Activated CD4-positive, alpha-beta T cell treated with anti-CD3 and anti-CD28 coated beads, Interleukin-2, amount 50 U/mL, for 4 hours (primary cell): ENCODE measurements around the gene C2orf76.
"Not testable (repeated sequence)": the region's sequence is repeated elsewhere in the genome, so short reads cannot be mapped to it uniquely, and the experiment has no call there.

ENCODE experiments used
- DNase-seq, 2 experiments: peaks; one replicate each; pipeline ENCODE4 v3.0.0-alpha.2; 2020

C2orf76 gene

DNA sequence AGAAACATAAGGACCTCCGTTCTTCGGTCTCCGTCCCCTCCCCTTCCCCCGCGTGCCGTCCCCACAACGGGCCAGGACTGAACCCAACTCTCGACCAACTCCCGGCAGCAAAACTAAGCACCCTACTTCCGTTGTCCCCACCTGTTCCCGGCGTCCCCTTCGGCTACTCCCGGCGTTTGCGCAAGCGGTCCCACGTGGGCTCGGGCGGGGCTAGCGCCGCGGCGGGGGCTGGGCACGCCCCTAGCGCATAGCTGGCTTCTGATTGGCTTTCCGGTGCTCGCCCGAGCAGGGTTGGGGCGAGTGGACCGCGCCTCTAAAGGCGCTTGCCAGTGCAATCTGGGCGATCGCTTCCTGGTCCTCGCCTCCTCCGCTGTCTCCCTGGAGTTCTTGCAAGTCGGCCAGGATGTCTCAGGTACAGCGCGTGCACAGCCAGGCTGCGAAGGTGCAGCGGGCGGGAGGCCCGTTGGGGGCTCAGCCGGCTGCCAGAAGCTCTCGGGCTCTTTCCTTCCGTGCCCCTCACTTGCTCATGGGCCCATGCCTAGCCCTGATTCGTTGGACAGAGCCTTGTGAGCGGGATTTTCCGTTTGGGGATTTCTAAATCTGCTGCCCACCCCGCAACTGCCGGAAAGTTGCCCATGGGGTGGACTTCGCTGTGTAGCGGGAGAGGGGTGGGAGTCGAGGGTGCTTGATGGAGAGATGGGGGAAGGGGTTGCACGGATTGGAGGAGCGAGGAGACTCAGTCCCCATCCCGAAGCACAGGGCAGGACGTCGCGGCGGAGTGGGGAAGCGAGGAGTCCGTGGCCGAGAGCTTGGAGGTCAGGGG lies at the start of gene C2orf76, which contains the start of gene DBI:
Gene C2orf76 (minus strand): TSS at position 186 of the 823 bp plus-strand sequence. CDS start 26,875 bp downstream, outside the sequence.
Gene DBI (plus strand): TSS at position 329 of the 823 bp plus-strand sequence. CDS start 75 bp downstream, at position 404.
- peak; percentile 86 to 87 for DNase-seq

DNA sequence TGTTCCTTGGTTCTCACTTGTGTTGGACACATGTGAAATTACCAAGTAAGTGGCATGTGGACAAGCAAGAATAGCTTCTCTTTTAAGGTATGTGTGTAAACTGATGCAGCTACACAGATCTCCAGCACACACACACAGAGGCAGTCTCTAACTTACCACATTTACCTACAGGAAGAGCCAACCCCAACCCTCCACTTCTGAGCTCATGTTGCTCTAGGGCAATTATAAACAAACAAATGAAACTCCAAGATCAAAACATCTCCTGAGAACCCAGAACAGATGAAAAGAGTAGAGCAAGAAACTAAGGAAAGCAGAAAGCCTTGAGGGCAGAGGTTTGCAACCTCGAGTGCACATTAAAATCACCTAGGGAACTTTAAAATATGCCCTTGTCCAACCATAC lies 49.0 kb upstream of the C2orf76 start:
- no peak for DNase-seq

DNA sequence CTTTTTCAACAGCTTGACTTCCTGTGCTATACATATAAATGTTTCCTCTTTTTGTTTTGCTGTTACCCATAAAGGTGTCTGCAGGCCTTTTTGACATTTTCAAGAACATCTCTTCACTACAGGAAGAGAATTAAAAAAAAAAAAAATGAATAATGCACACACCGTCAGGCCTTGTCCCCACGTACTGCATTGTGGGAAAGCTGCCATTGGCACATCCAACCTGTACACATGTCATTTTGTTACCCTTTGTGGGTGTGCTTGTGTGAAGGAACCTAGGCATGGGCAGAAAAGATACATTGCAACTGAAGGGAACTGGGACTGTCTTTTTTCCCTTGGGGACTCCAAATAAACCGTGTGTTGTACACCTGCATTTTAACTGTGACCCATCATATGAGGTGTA lies 48.3 kb upstream of the C2orf76 start:
- DNase-seq = no peak

DNA sequence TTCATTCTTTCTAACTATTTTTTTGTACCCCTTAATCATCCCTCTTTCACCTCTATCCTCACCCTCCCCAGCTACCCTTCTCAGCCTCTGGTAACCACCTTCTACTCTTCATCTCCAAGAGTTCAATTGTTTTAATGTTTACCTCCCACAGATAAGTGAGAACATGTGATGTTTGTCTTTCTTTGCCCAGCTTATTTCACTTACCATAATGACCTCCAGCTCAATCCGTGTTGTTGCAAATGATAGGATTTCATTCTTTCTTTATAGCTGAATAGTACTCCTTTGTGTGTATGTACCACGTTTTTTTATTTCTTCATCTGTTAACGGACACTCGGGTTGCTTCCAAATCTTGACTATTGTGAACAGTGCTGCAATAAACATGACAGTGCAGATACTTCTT lies 42.9 kb upstream of the C2orf76 start:
- no peak for DNase-seq

DNA sequence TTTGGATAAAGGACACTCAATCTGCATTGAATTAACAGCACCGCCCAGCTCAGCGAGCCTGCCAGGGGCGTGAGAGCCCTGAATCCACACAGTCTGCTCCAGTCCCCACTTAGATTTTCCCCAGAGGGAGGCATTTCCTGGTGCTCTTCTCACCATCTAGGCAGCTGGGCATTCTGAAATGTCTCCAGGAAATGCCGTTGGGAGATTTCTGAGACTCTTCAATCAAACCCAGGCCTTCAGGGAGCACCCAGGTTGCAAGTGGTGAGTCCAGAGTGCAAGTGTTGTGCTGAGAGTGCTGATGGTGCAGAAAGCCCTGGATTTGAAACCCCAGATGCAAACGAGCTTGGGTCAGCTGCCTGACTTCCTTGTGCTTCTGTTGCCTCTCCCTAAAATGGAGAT lies 41.6 kb upstream of the C2orf76 start:
- no peak for DNase-seq

DNA sequence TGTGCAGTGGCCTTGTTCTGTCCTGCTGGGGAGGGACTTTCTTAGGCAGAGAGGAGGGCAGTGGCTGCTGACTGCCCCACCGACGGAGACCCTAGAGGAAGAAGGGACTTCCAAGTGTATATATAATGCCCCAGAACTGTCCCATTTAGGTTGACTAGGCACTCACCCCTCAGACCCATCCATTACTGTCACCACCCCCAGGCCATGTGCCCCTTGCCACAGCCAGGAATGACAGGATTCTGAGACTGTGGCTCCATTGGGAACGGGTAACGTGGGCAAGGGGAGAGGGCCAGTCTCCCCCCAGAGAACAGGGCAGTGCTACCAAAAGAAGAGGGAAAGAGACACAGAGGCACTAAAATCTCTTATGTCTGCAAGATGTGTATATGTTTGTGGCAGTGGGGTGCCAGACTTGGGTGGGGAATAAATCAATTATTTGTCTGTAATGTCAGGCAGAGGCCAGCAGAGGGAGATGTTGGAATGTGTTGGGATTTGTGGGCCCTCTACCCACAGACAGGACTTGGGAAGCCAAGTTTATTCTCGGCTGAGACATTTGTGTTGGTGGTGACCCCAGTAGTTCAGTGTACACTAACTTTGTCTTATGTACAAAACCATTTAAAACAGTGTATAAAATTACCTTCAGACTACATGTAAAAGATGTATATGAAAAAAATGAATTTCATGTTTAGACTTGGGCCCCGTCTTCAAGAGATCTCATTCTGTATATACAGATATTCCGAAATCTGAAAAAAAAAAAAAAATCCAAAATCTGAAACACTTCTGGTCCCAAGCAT lies 41.0 kb upstream of the C2orf76 start:
- no peak for DNase-seq

DNA sequence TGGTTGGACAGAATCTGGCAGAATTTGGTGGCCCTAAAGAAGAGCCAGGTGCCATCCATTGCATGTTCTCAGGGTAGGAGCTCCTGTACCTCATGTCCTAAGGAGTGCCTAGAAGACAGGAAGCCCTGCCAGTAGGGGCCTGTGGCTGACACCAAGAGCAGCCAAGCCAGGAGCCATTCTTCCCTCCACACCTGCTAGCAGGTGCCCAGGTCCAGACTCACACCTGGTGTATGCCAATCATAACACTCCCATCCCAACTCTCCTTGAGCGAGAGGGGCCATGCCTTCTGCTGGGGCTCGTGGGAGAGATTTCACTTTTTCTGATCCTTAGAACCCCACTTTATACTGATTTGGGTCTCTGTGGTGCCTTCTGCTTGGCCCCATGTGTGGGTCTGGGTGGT lies 38.5 kb upstream of the C2orf76 start:
- DNase-seq = no peak

DNA sequence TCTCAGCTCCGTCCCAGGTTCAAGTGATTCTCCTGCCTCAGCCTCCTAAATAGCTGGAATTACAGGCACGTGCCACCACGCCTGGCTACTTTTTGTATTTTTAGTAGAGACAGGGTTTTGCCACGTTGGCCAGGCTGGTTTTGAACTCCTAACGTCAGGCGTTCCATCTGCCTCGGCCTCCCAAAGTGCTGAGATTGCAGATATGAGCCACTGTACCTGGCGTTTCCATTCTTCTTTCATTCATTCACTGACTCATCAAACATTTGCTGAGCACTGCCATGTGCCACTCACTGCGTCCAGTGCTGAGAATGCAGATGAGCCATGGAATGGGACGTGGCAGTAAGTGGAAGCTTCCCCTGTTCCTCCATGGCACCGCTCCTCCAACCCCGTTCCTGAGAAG lies 37.0 kb upstream of the C2orf76 start:
- DNase-seq = not testable (repeated sequence)

DNA sequence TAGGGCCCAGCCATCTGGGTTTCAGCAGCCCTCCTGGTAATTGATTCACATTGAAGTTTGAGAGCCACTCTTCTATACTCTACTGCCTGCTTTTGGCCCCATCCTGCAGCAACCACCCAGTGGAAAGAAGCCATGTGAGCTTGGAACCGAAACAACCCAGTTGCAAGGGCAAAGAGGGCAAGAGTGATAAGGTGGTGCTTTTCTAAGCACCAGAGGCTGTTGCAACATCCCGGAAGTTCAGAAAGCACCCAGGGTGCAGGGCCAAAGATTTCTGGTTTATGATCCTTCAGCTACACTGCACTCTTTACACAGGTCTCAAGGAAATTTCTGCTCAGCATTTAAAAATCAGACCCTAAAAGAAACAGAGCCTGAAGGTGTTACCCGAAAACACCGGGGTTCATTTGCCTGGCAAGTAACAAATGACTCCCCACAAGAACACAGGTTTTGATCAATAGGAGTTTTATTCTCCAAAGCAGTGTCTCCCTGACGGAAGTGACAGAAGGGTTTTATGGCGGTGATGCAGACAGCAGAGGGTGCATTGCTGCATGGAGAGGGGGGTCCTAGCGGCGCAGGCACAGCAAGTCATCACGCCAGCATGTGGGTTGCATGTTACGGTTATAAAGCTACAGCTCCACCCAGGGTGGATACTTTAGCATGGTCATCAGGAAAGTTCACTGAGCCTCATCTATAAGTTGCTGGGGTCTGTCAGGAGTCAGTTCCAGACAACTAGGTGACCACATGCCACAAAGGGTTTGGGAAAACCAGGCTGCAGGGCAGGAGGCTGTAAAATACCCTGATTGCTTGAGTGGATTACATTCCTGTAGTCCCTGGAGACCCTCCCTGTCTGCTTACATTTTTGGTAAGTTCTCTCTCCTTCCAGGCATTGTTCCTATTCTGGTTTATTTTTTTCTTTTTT lies 36.3 kb upstream of the C2orf76 start:
- no peak for DNase-seq

DNA sequence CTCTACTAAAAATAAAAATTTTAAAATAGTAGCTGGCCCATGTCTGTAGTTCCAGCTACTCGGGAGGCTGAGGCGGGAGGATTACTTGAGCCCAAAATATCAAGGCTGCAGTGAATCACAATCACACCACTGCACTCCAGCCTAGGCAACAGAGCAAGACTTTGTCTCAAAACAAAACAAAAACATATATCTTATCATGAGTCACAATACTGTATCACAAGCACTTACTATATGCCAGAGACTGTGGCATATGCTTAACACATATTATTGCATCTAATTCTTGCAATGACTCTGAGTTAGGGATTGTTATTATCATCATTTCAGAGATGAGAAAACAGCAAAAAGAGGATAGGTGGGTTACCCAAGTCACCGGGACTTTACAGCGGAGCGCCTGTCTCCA lies 35.5 kb upstream of the C2orf76 start:
- no peak for DNase-seq

DNA sequence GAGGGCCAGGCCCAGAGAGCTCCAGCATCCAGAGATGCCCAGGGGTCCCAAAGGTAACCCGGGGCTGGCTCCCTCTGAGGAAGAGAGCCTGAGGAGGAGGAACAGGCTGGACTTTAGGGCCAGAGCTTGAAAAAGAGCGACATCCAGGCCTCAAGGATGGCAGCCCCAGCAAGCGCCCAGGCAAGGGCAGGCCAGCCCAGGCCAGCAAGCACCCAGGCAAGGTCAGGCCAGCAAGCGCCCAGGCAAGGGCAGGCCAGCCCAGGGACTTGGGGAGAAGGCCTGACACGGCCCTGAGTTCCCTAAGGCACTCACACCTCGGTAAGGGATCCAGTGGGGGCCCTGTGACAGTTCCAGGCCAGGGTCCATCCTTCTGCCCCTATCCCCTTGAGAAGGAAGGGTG lies 30.6 kb upstream of the C2orf76 start:
- no peak for DNase-seq

DNA sequence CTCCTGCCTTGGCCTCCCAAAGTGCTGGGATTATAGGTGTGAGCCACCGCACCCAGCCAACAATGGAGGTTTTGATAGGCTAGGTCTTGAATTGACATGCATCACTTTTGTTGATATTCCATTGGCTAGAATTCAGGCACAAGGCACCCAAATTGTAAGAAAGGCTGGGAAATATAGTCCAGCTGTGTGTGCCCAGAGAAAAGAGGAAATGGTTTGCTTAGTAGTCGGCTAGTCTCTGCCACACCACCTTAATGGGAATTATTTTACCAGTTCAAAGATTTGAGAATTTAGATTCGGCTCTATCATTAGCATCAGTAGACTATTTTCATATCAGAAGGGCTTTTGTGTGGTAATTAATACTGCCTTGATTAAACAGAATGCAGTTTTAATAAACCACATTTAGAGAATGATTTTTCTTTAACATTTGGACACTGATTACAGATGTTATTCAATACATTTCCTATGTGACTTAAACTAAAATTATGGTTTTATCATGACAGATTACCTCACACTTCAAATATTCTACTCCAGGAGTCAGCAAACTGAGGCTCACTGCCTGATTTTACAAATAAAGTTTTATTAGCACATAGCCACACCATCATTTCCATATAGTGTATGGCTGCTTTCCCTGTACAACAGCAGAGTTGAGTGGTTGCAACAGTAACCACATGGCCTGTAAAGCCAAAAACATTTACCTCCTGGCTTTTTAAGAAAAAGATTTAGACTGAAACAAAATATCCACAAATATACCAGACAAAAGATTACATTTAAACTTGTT lies 27.5 kb upstream of the C2orf76 start:
- DNase-seq = no peak

DNA sequence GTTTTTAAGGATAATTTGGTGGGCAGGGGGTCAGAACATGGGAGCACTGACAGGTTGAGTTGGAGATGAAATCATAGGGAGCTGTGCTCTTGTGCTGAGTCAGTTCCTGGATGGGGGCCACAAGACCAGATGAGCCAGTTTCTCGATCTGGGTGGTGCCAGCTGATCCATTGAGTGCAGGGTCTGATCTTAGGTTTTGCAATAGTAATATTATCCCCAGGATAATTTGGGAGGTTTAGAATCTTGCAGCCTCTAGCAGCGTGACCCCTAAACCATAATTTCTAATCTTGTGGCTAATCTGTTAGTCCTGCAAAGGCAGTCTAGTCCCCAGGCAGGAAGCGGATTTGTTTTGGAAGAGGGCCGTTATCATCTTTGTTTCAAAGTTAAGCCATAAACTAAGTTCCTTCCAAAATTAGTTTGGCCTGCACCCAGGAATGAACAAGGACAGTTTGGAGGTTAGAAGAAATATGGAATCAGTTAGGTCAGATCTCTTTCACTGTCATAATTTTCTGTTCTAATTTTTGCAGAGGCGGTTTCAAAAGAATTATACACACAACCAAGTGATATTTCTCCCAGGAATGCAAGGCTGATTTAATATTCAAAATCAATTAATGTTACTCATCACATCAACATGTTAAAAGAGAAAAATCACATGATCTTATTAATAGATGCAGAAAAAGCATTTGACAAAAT lies 23.1 kb upstream of the C2orf76 start:
- no peak for DNase-seq

DNA sequence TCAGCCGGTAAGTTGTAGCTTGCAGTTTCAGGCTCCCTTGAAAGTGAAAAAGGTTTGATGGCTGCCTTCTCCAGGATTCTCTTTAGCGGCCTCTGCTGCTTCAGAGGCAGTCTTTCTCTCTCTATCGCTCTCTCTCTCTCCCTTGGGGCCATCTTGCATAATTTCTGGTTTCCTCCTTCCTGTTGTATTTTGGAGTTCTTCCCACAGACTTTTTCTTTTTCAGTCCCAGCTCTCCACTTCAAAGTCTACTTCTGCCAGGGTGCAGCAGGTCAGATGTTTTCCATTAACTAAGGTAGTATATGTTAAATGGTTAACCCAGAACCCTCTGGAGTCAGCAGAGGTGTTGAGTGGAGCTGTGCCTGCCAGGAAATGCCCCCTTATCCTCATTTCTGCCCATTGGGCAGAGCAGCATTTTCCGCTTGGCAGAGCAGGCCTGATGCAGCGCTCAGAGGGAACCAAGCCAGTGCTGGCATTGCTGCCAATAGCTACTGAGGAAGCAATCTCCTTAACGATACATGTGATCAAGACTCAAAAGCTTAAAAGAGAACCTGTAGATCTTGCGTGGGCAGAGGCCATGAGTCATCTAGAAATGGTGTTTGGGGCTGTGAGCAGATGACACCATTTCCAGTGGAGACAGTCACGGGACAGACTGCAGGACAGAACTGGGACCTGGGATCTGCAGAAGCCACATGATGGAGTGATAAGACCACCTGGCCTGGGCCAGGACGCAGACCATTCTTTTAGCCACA lies 20.9 kb upstream of the C2orf76 start:
- peak; percentile 16 to 40 for DNase-seq

DNA sequence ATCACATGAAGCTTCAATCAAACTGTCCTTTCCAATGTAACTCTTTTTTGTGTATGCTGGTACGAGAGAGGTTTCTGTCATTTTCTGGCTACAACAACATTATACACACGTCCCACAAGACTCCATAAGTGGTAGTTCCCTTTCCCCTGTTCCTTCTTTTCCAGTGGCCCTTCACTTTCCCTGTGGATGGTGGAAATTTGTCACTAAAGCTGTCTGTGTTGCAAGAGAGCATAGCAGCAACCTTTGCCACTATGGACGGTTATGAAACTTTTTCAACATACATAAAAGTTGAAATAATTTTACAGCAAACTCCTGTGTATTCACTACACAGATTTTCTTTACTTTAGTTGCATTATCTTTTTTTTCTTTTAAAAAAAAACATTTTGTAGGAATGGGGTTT lies 18.8 kb upstream of the C2orf76 start:
- DNase-seq = no peak

DNA sequence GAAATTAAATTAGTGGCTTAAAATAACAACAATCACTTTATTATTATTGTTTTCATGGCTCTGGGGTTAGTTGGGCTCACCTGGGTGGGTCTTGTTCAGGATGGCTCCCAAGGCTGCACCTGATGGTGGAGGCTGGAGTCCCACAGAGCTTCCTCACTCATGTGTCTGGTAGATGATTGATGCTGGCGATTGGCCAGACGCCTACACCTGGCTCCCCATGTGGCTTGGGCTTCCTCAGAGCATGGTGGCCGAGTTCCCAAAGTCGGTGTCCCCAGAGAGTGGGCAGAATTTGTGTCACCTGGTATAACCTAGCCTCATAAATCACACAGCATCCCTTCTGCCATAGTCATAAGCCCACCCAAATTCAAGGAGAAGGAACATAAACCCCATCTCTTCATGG lies 18.3 kb upstream of the C2orf76 start:
- no peak for DNase-seq

DNA sequence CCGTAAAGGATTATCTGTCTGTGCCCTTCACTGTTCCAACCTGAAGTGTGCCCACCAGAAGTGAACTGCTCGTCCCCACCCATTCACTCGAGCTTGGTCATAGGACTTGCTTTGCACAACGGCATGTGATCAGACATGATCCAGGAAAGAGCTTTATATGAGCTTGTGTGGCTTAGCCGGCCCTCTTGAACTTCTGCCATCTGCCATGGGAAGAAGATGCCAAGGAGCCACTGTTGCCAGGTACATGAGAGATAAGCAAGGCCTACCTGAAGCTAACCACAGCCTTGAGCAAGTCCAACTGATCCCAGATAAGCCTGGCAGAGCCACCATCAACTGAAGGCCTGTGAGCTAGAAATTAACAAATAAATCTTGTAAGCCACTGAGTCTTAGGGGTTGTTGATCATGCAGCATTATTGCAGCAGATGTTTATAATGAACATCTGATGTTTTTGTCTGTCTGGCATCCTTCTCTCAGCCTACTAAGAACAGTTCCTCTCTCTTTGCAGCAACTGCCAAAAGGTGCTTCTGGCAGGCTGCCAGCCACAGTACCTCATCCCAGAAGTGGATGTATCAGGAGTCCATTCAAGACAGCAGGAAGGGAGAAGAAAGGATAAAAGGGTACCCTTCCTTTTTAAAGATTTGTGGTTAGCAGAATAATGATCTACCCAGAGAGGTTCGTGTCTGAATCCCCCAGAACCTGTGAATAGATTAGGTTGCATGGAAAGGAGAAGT lies 16.9 kb upstream of the C2orf76 start:
- no peak for DNase-seq

DNA sequence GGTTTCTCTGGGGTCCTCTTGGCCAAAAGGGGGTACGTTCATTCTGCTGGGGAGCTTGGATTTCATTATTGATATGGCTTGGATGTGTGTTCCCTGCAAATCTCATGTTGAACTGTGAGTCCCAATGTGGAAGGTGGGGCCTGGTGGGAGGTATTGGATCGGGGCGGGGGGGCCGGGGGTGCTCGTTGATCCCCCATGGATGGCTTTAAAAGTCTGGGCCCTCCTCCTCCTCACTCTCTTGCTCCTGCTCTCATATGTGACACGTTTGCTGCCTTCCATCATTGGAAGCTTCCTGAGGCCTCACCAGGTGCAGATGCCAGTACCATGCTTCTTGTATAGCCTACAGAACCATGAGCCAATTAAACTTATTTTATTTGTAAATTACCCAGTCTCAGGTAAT lies 11.9 kb upstream of the C2orf76 start:
- DNase-seq = no peak

DNA sequence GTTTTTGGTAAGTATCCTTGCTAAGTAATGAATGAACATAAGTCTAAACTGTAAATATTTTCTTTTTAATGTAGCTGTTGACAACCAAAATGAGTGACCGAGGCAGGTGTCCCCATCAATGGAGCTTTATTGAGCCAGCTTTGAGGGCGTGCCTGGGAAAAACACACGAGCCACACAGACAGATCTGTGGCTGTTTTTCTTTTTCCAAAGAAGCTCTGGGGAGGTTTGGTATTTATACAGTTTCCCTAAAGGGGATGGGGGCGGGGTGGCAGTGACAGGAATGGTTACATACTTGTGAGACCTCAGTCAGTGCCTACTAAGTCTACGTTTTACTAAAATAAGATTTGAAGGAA lies 11.3 kb upstream of the C2orf76 start:
- DNase-seq = no peak
